Hepatocyte (in vitro differentiated cells): ENCODE data around the gene CACTIN. TPM values are rescaled to one million over a fixed set of nuclear protein-coding genes. Genes with fewer than 3 reads are reported as not detected.

Source experiments
- DNase-seq: peaks from one replicate; pipeline ENCODE4 v3.0.0-alpha.2; 2016; ENCODE audit warnings: low spot score
- H2AFZ ChIP-seq: fragments of 200-600 bp; sonication (generic); 2 replicates; pipeline ENCODE4 v1.6.0; 2016; ENCODE audit warnings: antibody characterized with exemption, mild to moderate bottlenecking
- H3K27ac ChIP-seq: fragments of 200-600 bp; sonication (generic); 2 replicates; pipeline ENCODE4 v1.5.1; 2016; ENCODE audit warnings: mild to moderate bottlenecking
- H3K27me3 ChIP-seq: fragments of 200-600 bp; sonication (generic); 2 replicates; pipeline ENCODE4 v1.6.1; 2016
- H3K36me3 ChIP-seq: fragments of 200-600 bp; sonication (generic); replicated peaks from 2 replicates; pipeline ENCODE4 v1.5.1; 2016; ENCODE audit warnings: low read depth; ENCODE audit not compliant: insufficient read depth
- H3K4me1 ChIP-seq: fragments of 200-600 bp; sonication (generic); 2 replicates; pipeline ENCODE4 v1.5.1; 2016; ENCODE audit warnings: mild to moderate bottlenecking, moderate library complexity; ENCODE audit not compliant: insufficient read depth
- H3K4me2 ChIP-seq: fragments of 200-600 bp; sonication (generic); 2 replicates; pipeline ENCODE4 v1.6.0; 2016
- H3K4me3 ChIP-seq: fragments of 200-600 bp; sonication (generic); 2 replicates; pipeline ENCODE4 v1.5.1; 2016; ENCODE audit warnings: mild to moderate bottlenecking
- H3K79me2 ChIP-seq: fragments of 200-600 bp; sonication (generic); 2 replicates; pipeline ENCODE4 v1.6.0; 2017; ENCODE audit warnings: mild to moderate bottlenecking
- H3K9me2 ChIP-seq: fragments of 200-600 bp; sonication (generic); replicated peaks from 2 replicates; pipeline ENCODE4 v1.6.0; 2017; ENCODE audit warnings: mild to moderate bottlenecking; ENCODE audit not compliant: insufficient read depth
- H3K9me3 ChIP-seq: fragments of 200-600 bp; sonication (generic); 2 replicates; pipeline ENCODE4 v1.5.1; 2016; ENCODE audit warnings: low read depth, mild to moderate bottlenecking
- H4K20me1 ChIP-seq: fragments of 200-600 bp; sonication (generic); 2 replicates; pipeline ENCODE4 v1.6.0; 2016; ENCODE audit warnings: mild to moderate bottlenecking; ENCODE audit not compliant: insufficient read depth, poor library complexity, severe bottlenecking
- CTCF ChIP-seq: fragments of 200-600 bp; sonication (generic); IDR thresholded peaks from 2 replicates; pipeline ENCODE4 v1.5.1; 2016; ENCODE audit warnings: antibody characterized with exemption, mild to moderate bottlenecking; ENCODE audit not compliant: poor library complexity
- EZH2 ChIP-seq: fragments of 200-600 bp; sonication (generic); IDR thresholded peaks from 2 replicates; pipeline ENCODE4 v1.6.1; 2016; ENCODE audit warnings: antibody characterized with exemption, mild to moderate bottlenecking, borderline replicate concordance
- EZH2phosphoT487 ChIP-seq: fragments of 200-600 bp; sonication (generic); IDR thresholded peaks from one replicate; pipeline ENCODE4 v1.6.1; 2018; ENCODE audit warnings: antibody characterized with exemption, mild to moderate bottlenecking, low read depth, moderate library complexity; ENCODE audit not compliant: unreplicated experiment, severe bottlenecking
- WGBS: methylation state at CpG from one replicate; pipeline ENCODE4 v1.1.6; 2016; ENCODE audit warnings: low lambda C conversion rate; ENCODE audit errors: missing lambda C conversion rate; 5-methylcytosine and 5-hydroxymethylcytosine counted together
- polyA plus RNA-seq: library from polyadenylated mRNA; unstranded; fragments of >200 nt; fragmentation: Nextera tagmentation; extraction: Ambion mirVana; gene quantifications from 2 replicates; pipeline ENCODE4 v1.2.1, GENCODE V29; 2016
- total RNA-seq: library from RNA; depleted of rRNA; stranded (reverse); fragments of >200 nt; gene quantifications from 2 replicates; pipeline ENCODE4 v1.2.3, GENCODE V29; 2014

Gene CACTIN
- total and polyA plus RNA-seq, 2 experiments from 2014 or later = 15.7 to 18.3 TPM

- no peak overlapping the region for H2AFZ ChIP-seq
- peak overlapping the region; percentile 32 for H3K4me3 ChIP-seq
- peaks cover 3% of the 10 kb centered on the region for H3K79me2 ChIP-seq
- no peaks in the 10 kb centered on the region for H3K36me3 ChIP-seq
- TF ChIP-seq EZH2 = no peak
- TF ChIP-seq CTCF = no peak
- TF ChIP-seq EZH2phosphoT487 = no peak
- no peaks in the 10 kb centered on the region for H3K27me3 ChIP-seq
- peak overlapping the region; percentile 100 for H3K4me2 ChIP-seq
- H3K4me1 ChIP-seq = peaks cover 9% of the 10 kb centered on the region
- peak; percentile 93 for DNase-seq
- H3K9me2 ChIP-seq = no peaks in the 10 kb centered on the region
- WGBS = 66% methylated on average over 46 of the region's 55 CpGs
- no peaks in the 10 kb centered on the region for H3K9me3 ChIP-seq
- no peak overlapping the region for H3K27ac ChIP-seq
- H4K20me1 ChIP-seq = peaks cover 3% of the 10 kb centered on the region
These were observed 52.5 kb downstream of the CACTIN start for GRCh38 chr19:3573858-3574637.

GRCh38 chr19:3573162-3573857, 53.3 kb downstream of the CACTIN start:
- Histone ChIP-seq H4K20me1 (peaks cover 3% of the 10 kb centered on the region), H3K4me2 (peak overlapping the region; percentile 100), H3K4me3 (peak overlapping the region; percentile 32), H3K4me1 (peaks cover 9% of the 10 kb centered on the region), H2AFZ (peak overlapping the region; percentile 33), H3K36me3 (no peaks in the 10 kb centered on the region), H3K9me2 (no peaks in the 10 kb centered on the region), H3K27me3 (no peaks in the 10 kb centered on the region), H3K9me3 (no peaks in the 10 kb centered on the region), H3K27ac (no peak overlapping the region), H3K79me2 (peaks cover 3% of the 10 kb centered on the region)
- 3% methylated on average over 8 of the region's 60 CpGs for WGBS
- TF ChIP-seq EZH2phosphoT487 (no peak), CTCF (no peak), EZH2 (no peak)
- peak; percentile 58 for DNase-seq

- TF ChIP-seq EZH2 = no peak
- TF ChIP-seq CTCF = no peak
- WGBS = 0% methylated on average over 2 of the region's 30 CpGs
- peak within 1 kb of the TSS; percentile 53 for H2AFZ ChIP-seq
- DNase-seq = no peak
- H3K9me3 ChIP-seq = no peaks in the 10 kb centered on the region
- no peaks in the 10 kb centered on the region for H3K27me3 ChIP-seq
- H3K4me2 ChIP-seq = peak within 1 kb of the TSS; percentile 100
- H3K4me1 ChIP-seq = peaks cover 9% of the 10 kb centered on the region
- H3K9me2 ChIP-seq = no peaks in the 10 kb centered on the region
- H3K79me2 ChIP-seq = peaks cover 3% of the 10 kb centered on the region
- H3K36me3 ChIP-seq = no peaks in the 10 kb centered on the region
- no peak within 1 kb of the TSS for H3K27ac ChIP-seq
- peaks cover 3% of the 10 kb centered on the region for H4K20me1 ChIP-seq
- peak within 1 kb of the TSS; percentile 32 for H3K4me3 ChIP-seq
These were observed 53.8 kb downstream of the CACTIN start, which contains the start of gene HMG20B for GRCh38 chr19:3572855-3573161. Gene HMG20B (plus strand): TSS chr19:3572944. CDS start chr19:3573310, 366 bp downstream.
